NCI-H1694 treated with DMSO at 0.1 percent for 48 hours (cell line): ENCODE results near the gene TLCD3A.
"Not testable (repeated sequence)": the region's sequence is repeated elsewhere in the genome, so short reads cannot be mapped to it uniquely, and the experiment has no call there.

ENCODE experiments used
- DNase-seq: peaks from one replicate; lab custom pipeline; 2025; lab: John Stamatoyannopoulos, UW

Gene TLCD3A

DNA sequence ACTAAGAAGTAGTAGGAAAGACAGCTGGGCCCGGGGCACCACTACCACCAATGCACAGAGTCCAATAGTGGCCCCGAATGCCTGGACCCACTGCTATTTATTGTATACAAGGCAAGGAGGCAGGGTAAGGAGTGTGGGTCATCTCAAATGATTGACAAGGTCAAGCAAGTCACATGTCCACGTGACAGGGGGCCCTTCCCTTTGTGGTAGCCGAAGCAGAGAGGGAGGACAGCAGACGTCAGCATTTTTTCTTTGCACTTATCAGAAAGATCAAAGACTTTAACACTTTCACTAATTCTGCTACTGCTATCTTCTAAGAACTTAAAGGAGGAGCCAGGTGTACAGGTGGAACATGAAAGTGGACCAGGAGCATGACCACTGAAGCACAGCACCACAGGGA, 24.3 kb upstream of the TLCD3A start:
- no peak for DNase-seq

DNA sequence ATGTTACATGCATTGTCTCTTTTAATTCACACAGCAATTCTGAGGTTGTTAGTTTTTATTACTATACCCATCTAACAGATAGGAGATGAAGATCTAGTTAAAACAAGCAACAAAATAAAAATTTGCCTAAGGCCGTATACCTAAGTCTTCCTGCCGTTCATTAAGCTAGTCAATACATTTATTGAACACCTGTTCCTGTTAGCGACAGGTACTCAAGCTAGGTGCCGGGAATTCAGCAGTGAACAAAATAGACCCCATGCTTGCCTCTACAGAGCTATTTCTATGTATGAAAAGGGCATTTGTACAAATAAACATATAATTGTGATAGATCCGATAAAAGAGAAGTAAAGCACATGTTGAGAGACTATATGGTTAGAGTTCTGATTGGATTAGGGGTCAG, 14.3 kb upstream of the TLCD3A start:
- no peak for DNase-seq

DNA sequence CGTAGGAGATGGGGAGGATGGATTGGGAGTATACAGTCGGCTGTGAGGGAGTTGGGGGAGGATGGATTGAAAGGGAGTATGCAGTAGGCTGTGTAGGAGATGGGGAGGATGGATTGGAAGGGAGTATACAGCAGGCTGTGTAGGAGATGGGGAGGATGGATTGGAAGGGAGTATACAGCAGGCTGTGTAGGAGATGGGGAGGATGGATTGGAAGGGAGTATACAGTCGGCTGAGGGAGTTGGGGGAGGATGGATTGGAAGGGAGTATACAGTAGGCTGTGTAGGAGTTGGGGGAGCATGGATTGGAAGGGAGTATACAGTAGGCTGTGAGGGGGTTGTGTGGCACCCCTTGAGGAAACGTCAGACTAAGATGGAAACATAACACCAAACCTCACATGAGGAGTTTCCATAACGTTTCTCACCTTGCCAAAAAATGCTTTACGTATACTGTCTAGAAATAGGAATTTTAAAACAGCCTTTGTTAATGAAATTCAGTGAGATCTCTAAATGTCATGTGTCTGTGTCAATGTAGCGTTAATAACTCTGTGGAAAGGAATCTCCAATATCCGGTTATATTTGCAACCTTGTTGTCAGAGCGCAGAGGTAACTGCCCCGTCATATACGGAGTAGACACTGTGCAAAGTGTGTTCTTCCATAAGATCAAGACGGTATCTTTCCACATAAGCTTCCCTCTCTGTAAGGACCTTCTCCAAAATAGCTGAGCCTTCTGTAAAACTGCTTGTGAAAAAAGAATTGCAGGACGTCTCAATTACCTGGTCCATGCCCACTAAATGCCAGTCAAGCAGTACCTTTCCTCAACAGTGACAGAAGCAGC, 11.5 kb upstream of the TLCD3A start:
- DNase-seq: no peak

DNA sequence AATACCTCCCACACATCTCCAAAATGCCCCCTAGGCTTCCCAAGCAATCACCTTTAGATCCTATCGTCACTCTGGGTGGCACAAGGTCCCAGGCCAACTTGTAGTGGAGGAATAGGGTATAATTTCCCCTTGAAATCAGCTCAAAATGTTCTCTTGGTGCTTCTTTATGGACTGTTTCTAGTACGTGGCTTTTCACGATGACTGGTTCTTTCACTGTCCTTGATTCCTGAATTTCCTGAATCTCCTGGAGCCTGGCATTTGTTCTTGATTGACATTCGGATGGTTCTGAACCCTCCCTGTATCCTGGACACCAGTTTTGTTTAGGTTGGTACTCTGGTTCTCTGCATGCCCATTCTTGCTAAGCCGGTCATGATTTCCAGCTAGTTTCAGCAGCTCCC, 10.9 kb upstream of the TLCD3A start:
- no peak for DNase-seq

DNA sequence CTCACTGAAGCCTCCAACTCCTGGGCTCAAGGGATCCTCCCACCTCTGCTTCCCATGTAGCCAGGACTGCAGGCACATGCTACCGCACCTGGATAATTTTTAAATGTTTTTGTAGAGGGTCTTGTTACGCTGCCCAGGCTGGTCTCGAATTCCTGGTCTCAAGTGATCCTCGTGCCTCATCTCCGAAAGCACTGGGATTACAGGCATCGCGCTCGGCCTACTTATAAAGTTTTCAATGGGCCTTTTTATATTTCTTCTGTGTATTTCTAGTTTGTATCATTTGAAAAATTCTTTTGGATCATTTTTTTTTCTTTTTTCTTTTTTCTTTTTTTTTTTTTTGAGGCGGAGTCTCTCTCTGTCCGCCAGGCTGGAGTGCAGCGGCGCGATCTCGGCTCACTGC, 7.3 kb upstream of the TLCD3A start:
- DNase-seq: no peak

DNA sequence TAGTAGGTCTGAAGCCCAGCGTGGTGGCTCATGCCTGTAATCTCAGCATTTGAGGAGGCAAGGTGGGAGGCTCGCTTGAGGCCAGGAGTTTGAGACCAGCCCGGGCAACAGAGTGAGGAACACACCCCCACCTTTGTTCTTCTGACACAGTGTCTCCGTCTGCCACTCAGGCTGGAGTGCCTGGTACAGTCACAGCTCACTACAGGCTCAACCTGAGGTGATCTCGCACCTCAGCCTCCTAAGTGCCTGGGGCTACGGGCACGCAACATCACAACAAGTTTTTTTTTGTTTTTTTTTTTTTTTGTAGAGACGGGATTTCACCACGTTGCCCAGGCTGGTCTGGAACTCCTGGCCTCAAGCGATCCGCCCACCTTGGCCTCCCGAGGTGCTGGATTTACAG, 6.7 kb upstream of the TLCD3A start:
- DNase-seq: no peak

DNA sequence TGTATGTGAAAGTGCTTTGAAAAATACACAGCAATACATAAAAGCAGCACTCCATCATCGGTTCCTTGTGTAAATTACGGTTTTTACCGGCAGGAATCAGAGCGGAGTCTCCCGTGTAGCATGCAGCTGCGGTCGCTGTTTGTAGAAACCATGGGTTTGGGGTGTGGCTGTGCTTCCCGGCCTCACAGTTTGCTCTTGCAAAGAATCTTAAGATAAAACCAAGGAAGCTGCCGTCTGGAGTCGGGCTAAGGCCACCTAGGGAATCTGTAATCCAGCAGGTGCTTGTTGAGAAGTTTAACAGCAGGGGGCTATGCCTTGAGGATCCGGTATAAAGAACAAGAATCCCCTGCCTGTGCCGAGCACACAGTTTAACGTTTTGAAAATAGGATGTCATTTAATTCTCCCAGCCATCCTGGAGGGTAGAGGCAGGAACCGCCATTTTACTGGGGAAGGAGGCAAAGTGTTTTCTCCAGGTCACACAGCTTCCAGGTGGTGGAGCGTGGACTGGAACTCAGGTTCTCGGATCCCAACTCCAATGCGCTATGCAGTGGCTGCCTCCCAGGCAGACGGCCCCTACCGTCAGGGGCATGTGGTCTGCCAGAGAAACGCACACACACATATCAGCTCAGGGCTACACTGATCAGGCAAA, 6.0 kb upstream of the TLCD3A start:
- no peak for DNase-seq

DNA sequence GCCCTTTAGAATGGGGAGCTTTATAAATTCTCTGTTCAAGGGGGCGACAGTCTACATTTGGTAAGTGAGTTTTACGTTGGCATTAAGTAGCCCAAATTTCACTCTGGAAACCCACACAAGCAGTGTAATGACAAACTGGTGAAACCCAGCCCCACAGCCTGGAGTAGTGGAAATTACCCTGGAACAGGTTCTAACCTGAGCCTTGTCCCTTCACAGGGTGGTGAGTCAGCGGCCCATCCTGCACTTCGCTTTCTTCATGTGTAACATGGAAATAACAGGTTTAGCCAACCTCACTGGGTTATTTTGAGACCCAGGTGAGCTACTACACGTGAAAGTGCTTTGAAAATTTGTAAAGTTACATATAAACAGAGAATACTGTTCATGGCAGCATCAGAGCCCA, 3.5 kb upstream of the TLCD3A start:
- DNase-seq: no peak

DNA sequence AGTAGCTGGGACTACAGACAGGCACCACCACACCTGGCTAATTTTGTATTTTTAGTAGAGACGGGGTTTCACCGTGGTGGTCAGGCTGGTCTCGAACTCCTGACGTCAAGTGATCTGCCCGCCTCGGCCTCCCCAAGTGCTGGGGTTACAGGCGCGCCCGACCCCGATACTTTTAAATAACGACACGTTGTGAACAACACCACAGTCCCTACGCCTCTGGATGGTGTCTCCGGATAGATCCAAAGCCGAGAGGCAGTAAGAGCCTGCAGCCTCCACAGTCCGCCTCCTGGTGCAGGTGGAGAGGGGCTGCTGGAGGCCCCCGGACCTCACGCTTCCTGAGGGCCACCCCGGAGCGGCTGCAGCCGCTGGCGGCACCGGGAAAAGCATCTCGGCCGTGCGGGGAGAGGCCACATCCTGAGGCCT, 741 bp upstream of the TLCD3A start:
- DNase-seq: no peak

DNA sequence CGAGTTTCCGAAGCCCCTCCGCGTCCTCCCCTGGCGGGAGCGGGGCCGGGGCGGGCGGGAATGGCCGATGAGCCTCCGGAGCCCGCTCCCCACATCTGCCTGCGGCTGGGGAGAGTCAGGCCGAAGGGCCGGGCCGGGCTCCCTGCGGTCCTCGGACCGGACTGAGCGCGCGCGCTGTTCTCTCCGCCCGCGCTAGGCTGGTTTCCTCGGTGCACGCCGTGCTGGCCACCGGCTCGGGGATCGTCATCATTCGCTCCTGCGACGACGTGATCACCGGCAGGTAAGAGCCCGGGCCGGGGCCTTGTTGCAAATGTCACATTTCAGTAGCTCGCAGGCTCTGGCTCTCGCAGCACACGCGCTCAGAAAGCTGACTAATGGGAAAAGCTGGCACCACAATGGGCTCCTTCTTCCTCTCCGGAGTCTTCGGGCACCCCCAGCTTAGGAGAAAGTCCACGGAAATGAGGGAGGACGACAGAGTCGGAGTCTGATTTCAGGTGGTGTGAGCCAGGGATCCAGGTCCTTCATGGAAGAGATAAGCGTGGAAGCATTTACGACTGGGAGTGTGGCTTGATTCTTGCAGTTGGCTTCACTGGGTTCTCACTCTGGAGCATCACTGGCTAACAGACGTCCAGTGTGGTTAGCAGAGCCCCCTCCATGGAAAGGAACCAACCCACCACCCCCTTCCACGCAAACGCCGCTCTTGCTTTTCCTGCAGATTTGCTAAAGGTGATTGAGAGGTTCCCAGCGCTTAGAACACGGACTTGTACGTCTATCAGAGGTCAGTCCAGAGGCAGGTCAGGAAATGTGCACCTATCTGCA, 715 bp downstream of the TLCD3A start:
- DNase-seq: no peak

DNA sequence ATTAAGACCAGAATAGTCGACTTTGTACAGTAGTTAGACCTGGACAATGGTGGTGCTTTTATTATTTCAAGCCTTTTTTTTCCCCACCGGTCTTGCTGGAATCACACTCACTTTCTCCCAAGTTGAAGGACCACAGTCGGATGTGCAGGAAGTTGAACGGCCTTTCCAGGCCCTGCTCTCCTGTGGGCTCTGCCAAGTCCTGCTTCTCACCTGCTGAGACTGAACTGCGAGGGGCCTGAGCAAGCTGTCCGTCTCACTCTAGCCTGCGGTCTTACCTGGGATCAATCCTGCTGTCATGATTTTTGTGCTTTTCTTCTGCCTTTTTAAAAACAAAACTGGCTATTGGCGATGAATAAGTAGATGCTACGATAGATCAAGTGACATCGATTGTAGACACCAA, 1.3 kb downstream of the TLCD3A start:
- no peak for DNase-seq

DNA sequence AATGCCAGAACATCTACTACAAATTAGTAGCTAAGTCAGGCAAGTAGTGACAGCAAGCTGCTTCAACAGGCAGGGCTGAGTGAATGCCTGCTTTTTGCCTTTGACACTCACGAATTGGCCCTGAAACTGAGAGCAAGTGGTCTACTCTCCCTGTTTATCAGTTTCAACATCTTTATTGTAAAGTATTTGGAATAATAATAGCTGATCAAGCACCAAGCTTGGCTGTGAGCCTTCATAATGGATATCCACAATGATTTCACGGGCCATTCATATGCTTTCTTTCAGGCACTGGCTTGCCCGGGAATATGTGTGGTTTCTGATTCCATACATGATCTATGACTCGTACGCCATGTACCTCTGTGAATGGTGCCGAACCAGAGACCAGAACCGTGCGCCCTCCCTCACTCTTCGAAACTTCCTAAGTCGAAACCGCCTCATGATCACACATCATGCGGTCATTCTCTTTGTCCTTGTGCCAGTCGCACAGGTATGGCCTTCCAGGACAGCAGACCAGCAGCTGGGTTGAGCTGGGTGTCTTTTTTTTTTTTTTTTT, 5.2 kb downstream of the TLCD3A start:
- no peak for DNase-seq

DNA sequence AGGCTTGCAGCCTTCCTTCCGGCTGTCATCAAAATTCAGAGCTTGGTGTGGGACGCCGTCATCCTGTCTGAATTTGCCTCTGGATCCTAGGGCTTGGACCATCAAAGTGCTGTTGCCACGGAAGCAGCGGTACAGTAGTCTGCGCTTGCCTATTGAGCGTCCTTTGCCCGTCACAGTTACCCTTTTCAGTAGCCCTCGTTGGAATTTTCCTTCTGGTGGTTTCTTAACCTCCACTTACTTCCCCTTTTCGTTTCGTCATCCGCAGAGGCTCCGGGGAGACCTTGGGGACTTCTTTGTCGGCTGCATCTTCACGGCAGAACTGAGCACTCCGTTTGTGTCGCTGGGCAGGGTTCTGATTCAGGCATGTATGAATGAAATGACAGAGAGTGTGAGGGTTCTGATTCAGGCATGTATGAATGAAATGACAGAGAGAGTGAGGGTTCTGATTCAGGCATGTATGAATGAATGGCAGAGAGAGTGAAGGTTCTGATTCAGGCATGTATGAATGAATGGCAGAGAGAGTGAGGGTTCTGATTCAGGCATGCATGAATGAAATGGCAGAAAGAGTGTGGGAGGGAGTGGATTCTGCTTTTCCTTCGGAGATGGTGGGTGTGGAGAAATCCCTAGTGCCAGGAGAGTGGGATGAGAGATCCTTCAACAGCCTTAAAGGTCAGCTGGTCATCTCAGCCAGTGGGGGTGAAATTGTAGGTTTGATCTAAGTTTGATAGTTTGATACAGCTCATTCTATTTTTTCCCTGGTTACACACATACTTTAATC, 8.0 kb downstream of the TLCD3A start:
- DNase-seq: no peak

DNA sequence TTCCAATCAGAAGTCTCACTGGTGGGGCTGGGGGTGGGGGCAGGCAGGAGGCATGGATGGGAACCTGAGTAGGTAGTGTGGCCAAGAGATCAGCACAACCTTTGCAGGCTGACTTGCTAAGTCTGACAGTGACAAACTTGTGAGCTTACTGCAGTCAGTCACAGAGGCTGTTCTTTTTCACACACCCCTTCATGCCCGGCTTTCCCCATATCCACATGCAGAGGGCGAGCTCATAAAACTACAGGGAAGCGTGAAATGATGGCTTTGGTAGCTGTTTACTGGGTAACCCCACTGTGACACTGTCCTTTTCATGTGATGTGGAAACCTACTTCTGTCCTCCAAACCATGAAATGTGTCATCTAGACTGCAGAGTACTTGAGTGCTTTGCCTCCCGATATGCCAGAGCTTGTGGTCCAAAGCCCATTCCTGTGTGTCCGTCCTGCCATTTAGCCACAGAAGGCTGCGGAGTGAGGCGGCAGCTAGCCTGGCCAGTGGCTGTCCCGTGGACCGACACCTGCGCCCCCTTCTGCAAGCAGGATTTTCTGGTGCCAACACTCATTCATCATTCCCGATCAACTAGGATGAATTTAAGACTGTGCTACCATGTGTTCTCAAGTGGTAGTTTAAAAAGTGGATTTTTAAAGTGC, 9.9 kb downstream of the TLCD3A start:
- DNase-seq: no peak

DNA sequence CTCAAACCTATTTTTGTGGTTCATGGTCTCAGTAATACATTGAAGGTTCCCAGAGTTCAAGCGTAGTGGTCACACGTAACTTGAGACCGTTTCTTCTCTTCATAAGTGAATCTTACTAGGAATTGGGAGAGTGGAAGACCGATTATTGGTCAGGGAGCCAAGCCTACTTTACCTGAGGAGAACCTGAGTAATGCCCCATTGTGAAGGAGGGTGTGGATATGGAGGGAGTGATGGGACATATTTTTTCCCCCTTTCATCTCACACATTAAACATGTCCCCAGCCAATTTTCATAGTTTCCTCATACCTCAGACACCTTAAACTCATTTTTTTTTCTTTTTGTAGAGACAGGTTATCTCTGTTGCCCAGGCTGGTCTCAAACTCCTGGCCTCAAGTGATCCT, 10.7 kb downstream of the TLCD3A start:
- DNase-seq: no peak

DNA sequence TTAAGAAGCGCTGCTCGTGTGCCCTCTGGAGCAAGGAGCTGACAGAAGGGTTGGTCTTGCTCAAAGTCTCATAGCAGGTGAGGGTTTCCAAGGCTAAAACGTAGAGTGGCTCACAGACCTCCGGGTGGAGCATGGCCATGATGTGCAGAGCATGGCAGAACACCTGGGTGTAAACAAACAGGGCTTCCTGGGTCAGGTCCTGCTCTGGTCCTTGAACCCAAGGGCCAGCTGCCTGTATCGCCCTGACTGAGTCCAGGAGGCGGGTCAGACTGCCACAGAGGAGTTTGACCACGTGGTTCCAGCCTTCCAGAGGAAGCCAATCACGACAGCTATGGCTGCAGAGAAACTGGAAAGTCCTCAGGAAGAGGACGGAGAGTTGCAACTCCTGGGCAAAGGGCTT, 12.5 kb downstream of the TLCD3A start:
- DNase-seq: no peak

DNA sequence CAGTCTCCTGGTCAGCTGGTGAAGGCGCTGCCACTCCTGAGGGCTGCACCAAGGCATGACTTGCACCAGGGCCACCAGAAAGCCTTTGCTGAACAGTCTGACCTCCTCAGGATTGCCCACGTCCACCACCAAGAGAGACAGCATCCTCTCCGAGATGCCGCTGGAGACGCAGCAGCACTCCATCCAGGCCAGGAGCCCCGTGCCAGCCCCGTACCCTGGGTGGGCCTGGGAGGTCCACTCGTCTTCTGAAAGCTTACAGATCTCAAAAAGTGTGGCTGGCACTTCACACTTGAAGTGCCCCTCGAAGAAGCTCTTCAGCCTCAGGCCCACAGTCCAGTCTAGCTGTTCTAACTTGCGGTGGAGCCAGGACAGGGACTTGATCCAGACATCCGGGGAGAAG, 13.0 kb downstream of the TLCD3A start:
- DNase-seq: no peak

DNA sequence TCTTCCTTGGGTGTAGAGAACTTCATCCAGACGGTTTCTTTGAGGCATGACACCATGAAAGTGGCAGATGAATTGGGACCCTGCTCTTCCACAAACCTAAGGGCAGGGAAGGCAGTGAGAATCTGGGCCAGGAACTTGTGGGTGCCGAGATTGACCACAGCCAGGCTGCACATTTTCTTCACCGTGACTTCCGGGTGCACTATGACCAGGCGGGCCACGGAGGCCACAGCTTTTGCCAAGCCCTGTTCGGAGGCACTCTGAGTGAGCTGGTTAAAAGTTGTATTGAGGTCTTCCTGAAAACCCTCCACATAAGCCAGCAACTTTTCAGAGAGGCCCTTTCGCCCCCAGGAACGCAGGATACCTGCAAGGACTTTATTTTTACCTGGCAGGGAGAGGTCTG, 13.8 kb downstream of the TLCD3A start:
- DNase-seq: no peak

DNA sequence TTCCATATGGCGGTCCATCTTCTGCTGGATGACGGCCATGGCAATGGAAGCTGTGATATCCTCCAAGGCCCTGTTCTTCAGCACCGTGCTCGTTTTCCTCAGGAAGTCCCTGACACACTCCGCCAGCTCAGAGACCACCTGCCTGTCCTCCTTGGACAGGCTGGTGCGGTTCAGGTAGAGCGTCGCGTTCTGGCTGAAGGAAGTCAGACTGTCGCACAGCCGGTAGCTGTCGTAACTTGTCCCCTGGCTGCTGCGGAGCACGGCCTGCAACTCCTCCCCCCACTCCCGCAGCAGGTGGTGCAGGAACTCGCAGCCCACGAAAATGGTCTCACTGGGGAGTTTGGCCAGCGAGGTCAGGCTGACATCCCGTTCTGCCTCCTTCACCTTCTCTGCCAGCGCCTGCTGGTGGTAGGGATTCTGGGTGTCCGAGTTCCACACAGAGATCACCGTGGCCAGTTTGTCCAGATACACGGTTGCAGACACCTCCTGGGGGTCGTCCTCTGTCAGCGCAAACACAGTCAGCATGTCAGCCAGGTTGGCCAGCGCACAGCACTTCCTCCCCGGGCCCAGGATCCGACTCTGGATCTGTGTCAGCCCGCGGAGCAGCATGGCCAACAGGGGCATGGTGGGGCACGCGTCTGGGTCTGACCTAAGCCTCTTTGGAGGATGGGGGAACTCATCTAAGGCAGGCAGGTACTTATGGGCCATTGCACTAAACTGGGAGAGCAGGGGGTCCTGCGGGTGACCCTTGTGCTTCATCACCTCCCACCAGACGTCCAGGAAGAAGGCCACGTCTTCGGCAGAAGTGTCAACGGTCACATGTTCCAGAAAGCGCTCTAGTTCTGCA, 14.6 kb downstream of the TLCD3A start:
- no peak for DNase-seq

DNA sequence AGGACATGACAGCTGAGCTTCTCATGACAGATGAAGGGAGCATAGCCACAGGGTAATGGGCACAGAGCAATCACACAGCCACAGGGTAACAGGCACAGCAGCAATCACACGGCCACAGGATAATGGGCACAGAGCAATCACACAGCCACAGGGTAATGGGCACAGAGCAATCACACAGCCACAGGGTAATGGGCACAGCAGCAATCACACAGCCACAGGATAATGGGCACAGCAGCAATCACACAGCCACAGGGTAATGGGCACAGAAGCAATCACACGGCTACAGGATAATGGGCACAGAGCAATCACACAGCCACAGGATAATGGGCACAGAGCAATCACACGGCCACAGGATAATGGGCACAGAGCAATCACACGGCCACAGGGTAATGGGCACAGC, 16.2 kb downstream of the TLCD3A start:
- DNase-seq: not testable (repeated sequence)
